ENCODE measurements around the gene ZNF426. TPM values are rescaled to one million over a fixed set of nuclear protein-coding genes. Genes with fewer than 3 reads are reported as not detected.
"Not testable (repeated sequence)": the region's sequence is repeated elsewhere in the genome, so short reads cannot be mapped to it uniquely, and the experiment has no call there.

ZNF426 gene
- total and polyA plus RNA-seq, 8 donors: 1.4 to 22.2 (median 3.8) TPM

GRCh38 chr19:9552536-9553274 is 14.3 kb upstream of the ZNF426 start:
- intact Hi-C loops (cut with DNase I; ENCODE audit: low total_unique reads): no loop called here
- H3K4me1 ChIP-seq: no peaks in the 10 kb centered on the region
- H3K9me3 ChIP-seq: peaks cover 0 to 94% (median 58%) of the 10 kb centered on the region in 4 donors
- H3K4me3 ChIP-seq: no peak overlapping the region
- DNase-seq: no peak
- no peak overlapping the region for H3K27ac ChIP-seq
- H3K27me3 ChIP-seq: no peaks in the 10 kb centered on the region
- no peak for TF ChIP-seq EP300 (IDR thresholded peaks at IDR 0.05)
- TF ChIP-seq POLR2A (IDR thresholded peaks at IDR 0.05): no peak
- no peak for TF ChIP-seq POLR2AphosphoS5 (IDR thresholded peaks at IDR 0.05)
- TF ChIP-seq CTCF (IDR thresholded peaks at IDR 0.05): no peak
- 92 to 97% (median 94%) methylated on average over 6 to 7 of the region's 7 CpGs for WGBS, 5 donors
- peaks cover 0 to 10% (median 4%) of the 10 kb centered on the region in 4 donors for H3K36me3 ChIP-seq

- Histone ChIP-seq H3K4me1 (no peaks in the 10 kb centered on the region), H3K27ac (no peak overlapping the region), H3K4me3 (no peak overlapping the region), H3K36me3 (no peaks in the 10 kb centered on the region), H3K9me3 (peaks cover 0 to 81% (median 52%) of the 10 kb centered on the region in 4 donors), H3K27me3 (no peaks in the 10 kb centered on the region)
- TF ChIP-seq EP300 (IDR thresholded peaks at IDR 0.05) (no peak), CTCF (IDR thresholded peaks at IDR 0.05) (no peak), POLR2A (IDR thresholded peaks at IDR 0.05) (no peak), POLR2AphosphoS5 (IDR thresholded peaks at IDR 0.05) (no peak)
- WGBS, 5 donors: 77 to 96% (median 92%) methylated on average over 5 to 11 of the region's 11 CpGs
- intact Hi-C loops (cut with DNase I; ENCODE audit: low total_unique reads): no loop called here
- DNase-seq: no peak
Observed at GRCh38 chr19:9547870-9548269, 9.4 kb upstream of the ZNF426 start.

DNA sequence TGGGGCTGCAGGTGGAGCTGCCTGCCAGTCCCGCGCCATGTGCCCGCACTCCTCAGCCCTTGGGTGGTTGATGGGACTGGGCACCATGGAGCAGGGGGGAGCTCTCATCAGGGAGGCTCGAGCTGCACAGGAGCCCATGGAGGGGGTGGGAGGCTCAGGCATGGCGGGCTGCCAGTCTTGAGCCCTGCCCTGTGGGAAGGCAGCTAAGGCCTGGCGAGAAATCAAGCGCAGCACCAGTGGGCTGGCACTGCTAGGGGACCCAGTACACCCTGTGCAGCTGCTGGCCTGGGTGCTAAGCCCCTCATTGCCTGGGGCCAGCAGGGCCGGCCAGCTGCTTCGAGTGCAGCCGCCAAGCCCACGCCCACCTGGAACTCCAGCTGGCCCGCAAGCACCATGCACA is 2.8 kb upstream of the ZNF426 start:
- H3K27ac ChIP-seq; H3K36me3 ChIP-seq; H3K4me3 ChIP-seq; DNase-seq; intact Hi-C loops (cut with DNase I; ENCODE audit: low total_unique reads); H3K27me3 ChIP-seq: not testable (repeated sequence)
- Histone ChIP-seq H3K9me3 (peaks cover 2 to 52% (median 23%) of the 10 kb centered on the region in 4 donors), H3K4me1 (peaks cover 0 to 23% (median 10%) of the 10 kb centered on the region in 4 donors)
- 90 to 95% (median 93%) methylated on average over 6 to 12 of the region's 12 CpGs for WGBS, 5 donors

GRCh38 chr19:9539921-9540320 is 1.5 kb upstream of the ZNF426 start:
- Histone ChIP-seq H3K9me3 (peaks cover 3 to 54% (median 29%) of the 10 kb centered on the region in 4 donors), H3K4me1 (peaks cover 0 to 25% (median 10%) of the 10 kb centered on the region in 4 donors), H3K36me3 (peaks cover 14 to 20% (median 19%) of the 10 kb centered on the region in 4 donors)
- H3K4me3 ChIP-seq; intact Hi-C loops (cut with DNase I; ENCODE audit: low total_unique reads); DNase-seq; H3K27me3 ChIP-seq; H3K27ac ChIP-seq: not testable (repeated sequence)
- WGBS, 5 donors: 45 to 100% (median 85%) methylated on average over 1 of the region's 1 CpG

- DNase-seq; H3K27me3 ChIP-seq; intact Hi-C loops (cut with DNase I; ENCODE audit: low total_unique reads): not testable (repeated sequence)
- Histone ChIP-seq H3K27ac (peak overlapping the region in 4 of 5 donors; percentile 90 to 91 (median 90)), H3K4me3 (peak overlapping the region in 3 of 4 donors; percentile 57 to 77 (median 67)), H3K4me1 (peaks cover 0 to 25% (median 10%) of the 10 kb centered on the region in 4 donors), H3K36me3 (peaks cover 21 to 27% (median 26%) of the 10 kb centered on the region in 4 donors), H3K9me3 (peaks cover 9 to 56% (median 32%) of the 10 kb centered on the region in 4 donors)
- WGBS, 5 donors: 78 to 82% (median 80%) methylated on average over 6 of the region's 6 CpGs
Observed at GRCh38 chr19:9539201-9539600, 756 bp upstream of the ZNF426 start.

- Histone ChIP-seq H3K9me3 (peaks cover 27 to 72% (median 57%) of the 10 kb centered on the region in 4 donors), H3K36me3 (peaks cover 54 to 60% (median 59%) of the 10 kb centered on the region in 4 donors), H3K27ac (no peak overlapping the region), H3K4me1 (peaks cover 0 to 25% (median 10%) of the 10 kb centered on the region in 4 donors), H3K4me3 (no peak overlapping the region), H3K27me3 (no peaks in the 10 kb centered on the region)
- 93 to 96% (median 96%) methylated on average over 4 of the region's 4 CpGs for WGBS, 5 donors
- TF ChIP-seq EP300 (IDR thresholded peaks at IDR 0.05): no peak
- no peak for TF ChIP-seq POLR2AphosphoS5 (IDR thresholded peaks at IDR 0.05)
- no peak for TF ChIP-seq CTCF (IDR thresholded peaks at IDR 0.05)
- TF ChIP-seq POLR2A (IDR thresholded peaks at IDR 0.05): no peak
- intact Hi-C loops (cut with DNase I; ENCODE audit: low total_unique reads): no loop called here
- DNase-seq: no peak
Observed at GRCh38 chr19:9535934-9536333, 2.5 kb downstream of the ZNF426 start.
